ENCODE measurements around the gene WFS1. TPM values are rescaled to one million over a fixed set of nuclear protein-coding genes. Genes with fewer than 3 reads are reported as not detected.

Gene WFS1
- total and polyA plus RNA-seq, 2 of the 13 experiments (the other 11 are each of a cell fraction or from before 2014, with no cell fraction given) = 39.1 to 42.2 TPM

GRCh38 chr4:6301732-6302442, 32.2 kb downstream of the WFS1 start:
- 98% methylated on average over 38 of the region's 55 CpGs for WGBS (ENCODE audit: low lambda C conversion rate)
- Histone ChIP-seq H3K4me1 (ENCODE audit: insufficient read depth, low read length) (peaks cover 9% of the 10 kb centered on the region; the same call in 1 of the 2 replicates), H3K9ac (ENCODE audit: insufficient read depth, low read depth, low read length) (no peak overlapping the region), H3K4me3 (replicated peaks in 1 of 3; ENCODE audit: insufficient read depth in 1 of 3, low read depth in 2 of 3, low read length in 3 of 3) (no peak overlapping the region), H4K20me1 (ENCODE audit: insufficient read depth, low read length) (no peaks in the 10 kb centered on the region), H3K27ac (ENCODE audit: extremely low read length, insufficient read depth, low read length) (no peak overlapping the region), H3K4me2 (ENCODE audit: low read depth, low read length) (no peak overlapping the region), H2AFZ (ENCODE audit: low read length) (no peak overlapping the region), H3K9me3 (ENCODE audit: low read length) (no peaks in the 10 kb centered on the region), H3K79me2 (ENCODE audit: insufficient read depth, low read length) (no peaks in the 10 kb centered on the region), H3K36me3 (replicated peaks in 1 of 2; ENCODE audit: control insufficient read depth in 1 of 2, insufficient read depth in 2 of 2, low read length in 2 of 2) (peaks cover 31 to 45% of the 10 kb centered on the region in 2 experiments), H3K27me3 (ENCODE audit: control insufficient read depth in 1 of 2, insufficient read depth in 2 of 2, low read length in 2 of 2) (no peaks in the 10 kb centered on the region)
- ChIA-PET CTCF (ENCODE audit: low intra/inter-chr PET ratio, low total read pairs) (no interaction called here), POLR2A (no interaction called here)
- ATAC-seq (no peak), FAIRE-seq (no peak), DNase-seq (ENCODE audit: low spot score) (no peak)
- TF ChIP-seq MIER3 (CRISPR knock-in tag; IDR thresholded peaks at IDR 0.05; ENCODE audit: borderline replicate concordance) (no peak), ZC3H13 (CRISPR knock-in tag; IDR thresholded peaks at IDR 0.05) (peak; percentile 58; the same call in 1 of the 2 replicates), AGO2 (optimal IDR thresholded peaks at IDR 0.05; ENCODE audit: low read depth, low read length) (peak; percentile 62)
- in situ Hi-C loops (cut with HindIII; ENCODE audit: extremely low pct_ligation_motif_present, low pct_unique_long_range_greater_than_20kb) = no loop called here
- BruUV-seq (replicated peaks) = no TSS peak
- intact Hi-C loops (cut with micrococcal nuclease; ENCODE audit: unreplicated experiment) = no loop called here

GRCh38 chr4:6302869-6303268, 33.2 kb downstream of the WFS1 start:
- no peak overlapping the region for H3K4me2 ChIP-seq (ENCODE audit: low read depth, low read length)
- in situ Hi-C loops (cut with HindIII; ENCODE audit: extremely low pct_ligation_motif_present, low pct_unique_long_range_greater_than_20kb) (no loop called here), intact Hi-C loops (cut with micrococcal nuclease; ENCODE audit: unreplicated experiment) (no loop called here)
- no peaks in the 10 kb centered on the region for H3K9me3 ChIP-seq (ENCODE audit: low read length)
- H3K27me3 ChIP-seq (ENCODE audit: control insufficient read depth in 1 of 2, insufficient read depth in 2 of 2, low read length in 2 of 2) = no peaks in the 10 kb centered on the region
- no peak for DNase-seq (ENCODE audit: low spot score)
- no peak overlapping the region for H2AFZ ChIP-seq (ENCODE audit: low read length)
- no peak overlapping the region for H3K9ac ChIP-seq (ENCODE audit: insufficient read depth, low read depth, low read length)
- POLR2A ChIA-PET = no interaction called here
- FAIRE-seq = no peak
- peaks cover 31 to 38% of the 10 kb centered on the region in 2 experiments for H3K36me3 ChIP-seq (replicated peaks in 1 of 2; ENCODE audit: control insufficient read depth in 1 of 2, insufficient read depth in 2 of 2, low read length in 2 of 2)
- H3K79me2 ChIP-seq (ENCODE audit: insufficient read depth, low read length) = no peaks in the 10 kb centered on the region
- CTCF ChIA-PET (ENCODE audit: low intra/inter-chr PET ratio, low total read pairs) = no interaction called here
- H3K27ac ChIP-seq (ENCODE audit: extremely low read length, insufficient read depth, low read length) = no peak overlapping the region
- no TSS peak for BruUV-seq (replicated peaks)
- no peak overlapping the region for H3K4me3 ChIP-seq (replicated peaks in 1 of 3; ENCODE audit: insufficient read depth in 1 of 3, low read depth in 2 of 3, low read length in 3 of 3)
- H3K4me1 ChIP-seq (ENCODE audit: insufficient read depth, low read length) = peaks cover 19% of the 10 kb centered on the region
- no peak for ATAC-seq
- H4K20me1 ChIP-seq (ENCODE audit: insufficient read depth, low read length) = no peaks in the 10 kb centered on the region
- WGBS (ENCODE audit: low lambda C conversion rate) = 82% methylated on average over 6 of the region's 6 CpGs
- TF ChIP-seq MYNN (CRISPR knock-in tag; IDR thresholded peaks at IDR 0.05; ENCODE audit: low read depth) (no peak), NR3C1 (CRISPR knock-in tag; IDR thresholded peaks at IDR 0.05) (no peak), NR2F1 (CRISPR knock-in tag; IDR thresholded peaks at IDR 0.05) (no peak), ZBTB8A (CRISPR knock-in tag; IDR thresholded peaks at IDR 0.05; ENCODE audit: borderline replicate concordance, low read depth) (no peak), ZFP41 (CRISPR knock-in tag; IDR thresholded peaks at IDR 0.05; ENCODE audit: borderline replicate concordance) (no peak), POLR2AphosphoS5 (IDR thresholded peaks at IDR 0.05; ENCODE audit: low read depth, low read length) (no peak), SNAPC2 (CRISPR knock-in tag; IDR thresholded peaks at IDR 0.05) (no peak), ZMAT3 (CRISPR knock-in tag; conservative IDR thresholded peaks at IDR 0.05) (no peak), ZEB1 (IDR thresholded peaks at IDR 0.05; ENCODE audit: insufficient replicate concordance, low read depth) (no peak), SMAD3 (CRISPR knock-in tag; IDR thresholded peaks at IDR 0.05) (no peak)
- TF ChIP-seq, protein P1, sequence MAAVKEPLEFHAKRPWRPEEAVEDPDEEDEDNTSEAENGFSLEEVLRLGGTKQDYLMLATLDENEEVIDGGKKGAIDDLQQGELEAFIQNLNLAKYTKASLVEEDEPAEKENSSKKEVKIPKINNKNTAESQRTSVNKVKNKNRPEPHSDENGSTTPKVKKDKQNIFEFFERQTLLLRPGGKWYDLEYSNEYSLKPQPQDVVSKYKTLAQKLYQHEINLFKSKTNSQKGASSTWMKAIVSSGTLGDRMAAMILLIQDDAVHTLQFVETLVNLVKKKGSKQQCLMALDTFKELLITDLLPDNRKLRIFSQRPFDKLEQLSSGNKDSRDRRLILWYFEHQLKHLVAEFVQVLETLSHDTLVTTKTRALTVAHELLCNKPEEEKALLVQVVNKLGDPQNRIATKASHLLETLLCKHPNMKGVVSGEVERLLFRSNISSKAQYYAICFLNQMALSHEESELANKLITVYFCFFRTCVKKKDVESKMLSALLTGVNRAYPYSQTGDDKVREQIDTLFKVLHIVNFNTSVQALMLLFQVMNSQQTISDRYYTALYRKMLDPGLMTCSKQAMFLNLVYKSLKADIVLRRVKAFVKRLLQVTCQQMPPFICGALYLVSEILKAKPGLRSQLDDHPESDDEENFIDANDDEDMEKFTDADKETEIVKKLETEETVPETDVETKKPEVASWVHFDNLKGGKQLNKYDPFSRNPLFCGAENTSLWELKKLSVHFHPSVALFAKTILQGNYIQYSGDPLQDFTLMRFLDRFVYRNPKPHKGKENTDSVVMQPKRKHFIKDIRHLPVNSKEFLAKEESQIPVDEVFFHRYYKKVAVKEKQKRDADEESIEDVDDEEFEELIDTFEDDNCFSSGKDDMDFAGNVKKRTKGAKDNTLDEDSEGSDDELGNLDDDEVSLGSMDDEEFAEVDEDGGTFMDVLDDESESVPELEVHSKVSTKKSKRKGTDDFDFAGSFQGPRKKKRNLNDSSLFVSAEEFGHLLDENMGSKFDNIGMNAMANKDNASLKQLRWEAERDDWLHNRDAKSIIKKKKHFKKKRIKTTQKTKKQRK (IDR thresholded peaks at IDR 0.05; ENCODE audit: low read length) = no peak
